AML-193 (cell line): Measurements from ENCODE around the gene SCGB3A2.

Source experiments
- DNase-seq, 2 experiments: peaks; one replicate each; lab custom pipeline; 2025; lab: John Stamatoyannopoulos, UW

Gene SCGB3A2, protein sequence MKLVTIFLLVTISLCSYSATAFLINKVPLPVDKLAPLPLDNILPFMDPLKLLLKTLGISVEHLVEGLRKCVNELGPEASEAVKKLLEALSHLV

DNA sequence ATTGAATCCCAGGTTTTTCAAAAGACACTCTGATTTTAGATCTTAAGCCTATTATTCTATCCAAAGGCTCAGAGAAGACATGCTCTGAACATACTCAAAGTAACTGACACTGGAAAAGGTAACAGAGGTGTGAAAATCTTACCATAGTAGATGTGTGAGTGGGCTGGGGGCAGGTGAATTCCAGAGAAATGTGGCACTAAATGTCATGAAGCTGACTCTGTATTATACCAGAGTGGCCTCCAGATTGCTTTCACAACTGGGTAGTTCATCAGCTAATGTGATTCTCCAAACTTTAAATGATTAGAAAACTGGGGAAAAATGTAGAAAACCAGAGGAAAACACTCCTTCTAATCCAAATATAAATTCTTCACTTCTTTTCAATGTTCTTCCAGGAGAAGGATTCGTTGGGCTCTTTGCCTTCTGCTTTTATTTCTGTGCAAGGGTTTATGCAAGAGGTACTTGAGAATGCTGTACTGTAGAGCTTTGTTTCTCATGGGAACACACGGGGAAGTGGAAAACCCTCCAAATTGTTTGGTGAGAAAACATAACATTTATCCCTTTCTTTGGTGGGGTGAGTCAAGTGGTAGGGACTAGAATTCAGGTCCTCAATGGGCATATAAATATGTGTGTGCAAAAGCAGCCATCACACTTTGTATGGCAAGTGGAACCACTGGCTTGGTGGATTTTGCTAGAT is at the start of gene SCGB3A2:
TSS of gene SCGB3A2 (plus strand) at position 646 of the 694 bp plus-strand sequence. CDS start 93 bp downstream, outside the sequence.
- no peak for DNase-seq

DNA sequence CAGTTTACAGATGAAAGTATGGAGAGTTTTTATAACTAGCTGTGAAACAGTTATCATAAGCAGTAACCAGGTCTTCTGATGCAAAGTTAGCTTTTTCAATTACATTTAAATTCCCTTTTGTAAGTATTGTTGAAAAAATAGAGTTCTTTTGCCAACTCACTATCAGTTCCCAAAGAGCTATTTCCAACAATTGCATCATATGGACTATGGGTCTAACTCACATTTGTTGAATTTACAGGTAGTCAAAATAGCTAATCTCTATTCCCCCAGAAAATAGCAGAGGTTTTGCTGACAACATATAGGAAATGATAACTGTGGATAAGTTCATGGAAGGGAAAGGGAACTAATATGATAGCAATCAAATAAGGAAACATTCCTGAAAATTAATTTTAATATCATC is 48.5 kb upstream of the SCGB3A2 start:
- DNase-seq, result no peak

DNA sequence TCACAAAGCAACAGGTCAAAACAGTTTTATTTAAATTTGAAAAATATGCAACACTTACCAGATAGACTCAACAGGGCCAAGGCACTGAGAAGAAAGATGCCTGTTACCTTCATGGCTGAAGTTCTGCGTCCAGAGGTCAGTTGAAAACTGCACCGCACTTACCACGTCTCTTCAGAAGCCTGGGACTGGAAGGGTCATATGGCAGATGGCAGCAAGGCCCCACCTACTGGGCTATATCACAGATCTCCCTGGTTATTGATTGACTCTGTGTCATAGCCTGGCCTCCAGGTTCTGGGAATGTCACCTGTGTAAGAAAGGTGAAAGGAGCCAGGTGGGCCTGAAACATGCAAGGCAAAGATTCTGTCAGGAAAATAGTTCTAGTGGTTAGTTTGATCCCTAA is 47.0 kb upstream of the SCGB3A2 start, which contains the start of gene SPINK1:
TSS of gene SPINK1 (minus strand) at position 207 of the 400 bp plus-strand sequence. CDS start at position 113, 94 bp downstream.
- DNase-seq, result no peak

DNA sequence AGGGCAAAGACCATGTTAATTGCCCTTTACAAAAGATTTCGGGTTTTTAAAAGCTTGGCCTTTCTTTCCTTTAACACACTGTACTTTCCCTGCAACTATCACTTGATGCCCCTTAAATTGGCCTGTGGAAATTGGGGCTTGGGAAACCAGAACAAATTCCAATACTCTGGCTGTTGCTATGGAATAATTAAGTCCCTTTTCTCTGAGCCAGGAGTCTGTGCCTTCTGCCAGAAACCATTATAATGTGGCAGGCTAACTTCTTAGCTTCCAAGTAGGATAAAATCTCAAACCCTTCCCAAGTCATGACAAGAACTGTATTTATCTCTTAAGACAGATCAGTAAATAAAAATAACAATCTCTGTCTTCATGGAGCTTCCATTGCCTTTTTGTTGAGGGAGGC is 46.0 kb upstream of the SCGB3A2 start:
- no peak for DNase-seq

DNA sequence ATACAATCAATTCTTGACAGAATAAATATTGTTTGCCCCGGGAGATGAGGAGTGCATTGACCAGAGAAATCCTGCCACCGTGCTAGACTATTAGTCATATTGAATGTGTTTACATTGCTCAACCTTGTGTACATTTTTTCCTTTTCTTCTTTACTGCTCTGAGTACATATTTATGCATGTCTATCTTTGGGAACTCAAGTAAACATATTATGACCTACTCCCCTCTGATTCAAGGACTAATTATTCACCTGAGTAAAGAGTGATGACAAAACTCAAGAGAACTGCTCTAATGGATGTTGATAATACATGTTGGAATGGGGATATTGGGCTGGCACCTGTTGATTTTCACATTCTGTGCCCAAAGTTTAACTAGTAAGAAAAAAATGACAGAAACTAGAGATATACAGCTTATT is 43.1 kb upstream of the SCGB3A2 start:
- no peak for DNase-seq

DNA sequence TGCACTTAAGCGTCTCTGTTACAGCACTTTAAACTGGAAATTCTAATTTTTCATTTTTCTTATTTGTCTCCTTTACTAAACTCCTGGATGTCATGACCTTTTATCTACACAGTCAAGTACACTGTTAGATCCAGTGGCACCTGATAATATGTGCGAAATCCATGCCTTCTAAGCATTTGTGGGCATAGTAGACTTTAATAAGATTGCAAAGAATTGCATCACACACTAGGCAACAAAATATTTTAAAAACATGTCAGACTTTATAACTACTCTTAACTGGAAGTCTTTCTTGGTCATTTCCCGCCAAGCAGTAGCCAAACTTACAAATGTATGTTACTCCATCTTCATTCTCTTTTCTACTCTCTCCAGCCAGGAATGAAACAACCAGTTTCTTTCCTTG is 42.1 kb upstream of the SCGB3A2 start:
- no peak for DNase-seq

DNA sequence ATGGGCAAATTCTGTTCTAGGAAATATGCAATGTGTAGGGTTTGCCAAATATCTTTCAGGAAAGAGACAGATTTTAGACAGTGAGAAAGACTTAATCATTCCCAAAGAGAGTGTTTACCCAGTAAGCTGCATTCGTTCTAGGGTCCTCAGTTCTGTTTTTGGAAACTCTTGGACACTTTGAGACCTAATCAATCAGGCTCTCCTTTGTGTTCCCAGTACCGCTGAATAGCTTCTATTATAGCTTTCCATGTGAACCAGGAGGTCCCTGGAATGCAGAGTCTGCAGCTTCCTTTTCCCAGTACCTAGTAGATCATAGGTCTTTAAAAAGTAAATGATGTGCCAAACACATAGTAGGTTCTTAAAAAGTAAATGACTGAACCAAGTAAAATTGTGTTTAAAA is 35.6 kb upstream of the SCGB3A2 start:
- no peak for DNase-seq

DNA sequence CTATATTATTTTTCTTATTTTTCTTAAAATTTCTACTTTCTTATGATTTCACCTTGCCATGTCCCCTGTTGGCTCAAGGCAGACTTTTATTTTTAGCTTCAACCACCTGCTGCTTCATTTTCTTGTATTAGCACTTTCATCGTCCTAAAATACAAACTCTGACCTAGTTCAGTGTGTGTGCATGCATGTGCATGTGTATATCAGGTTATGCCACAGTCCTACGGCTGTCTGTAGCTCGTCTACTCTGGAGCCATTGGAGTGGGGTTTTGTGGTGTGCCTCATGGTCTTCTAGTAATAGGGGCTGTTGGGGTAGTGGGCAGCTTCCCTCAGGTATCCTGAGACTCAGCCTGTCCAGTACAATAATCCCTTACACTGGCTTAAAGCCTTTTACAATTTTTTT is 33.7 kb upstream of the SCGB3A2 start:
- no peak for DNase-seq

DNA sequence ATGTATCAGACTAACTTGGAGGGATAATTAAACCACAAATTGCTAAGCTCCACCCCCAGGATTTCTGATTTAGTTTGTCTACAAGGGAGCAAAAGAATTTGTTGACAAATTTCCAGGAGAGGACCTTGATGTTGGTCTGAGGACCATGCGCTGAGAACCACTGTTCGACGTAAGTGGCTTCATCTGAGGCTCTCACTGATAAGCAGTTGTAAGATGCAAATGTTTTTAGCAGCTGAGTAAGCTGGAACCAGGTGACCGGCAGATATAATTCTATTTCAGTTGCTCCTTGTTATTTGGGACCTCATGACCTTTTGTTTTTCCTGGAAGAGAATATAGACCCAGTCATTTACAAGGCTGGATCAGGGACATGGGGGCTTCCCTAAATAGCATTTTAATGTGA is 32.9 kb upstream of the SCGB3A2 start:
- no peak for DNase-seq

DNA sequence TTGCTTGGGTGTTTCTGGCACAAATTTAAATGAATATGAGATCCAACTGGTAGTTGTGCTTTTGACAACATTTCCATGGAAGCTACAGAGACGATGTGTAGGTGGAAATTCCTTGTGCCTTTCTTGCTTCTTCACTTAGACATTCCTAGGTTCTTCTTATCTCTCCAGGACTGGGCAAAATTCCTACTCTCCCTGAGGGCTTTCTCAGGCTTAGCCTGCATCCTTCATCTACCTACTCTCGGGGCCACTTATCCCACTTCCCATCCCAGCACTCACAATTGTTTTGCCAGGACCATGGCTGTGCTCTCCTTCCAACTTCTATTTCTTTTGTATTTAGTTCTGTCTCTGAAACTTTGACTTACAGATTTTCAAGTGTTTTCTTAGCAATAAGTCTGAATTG is 29.3 kb upstream of the SCGB3A2 start:
- DNase-seq, result no peak

DNA sequence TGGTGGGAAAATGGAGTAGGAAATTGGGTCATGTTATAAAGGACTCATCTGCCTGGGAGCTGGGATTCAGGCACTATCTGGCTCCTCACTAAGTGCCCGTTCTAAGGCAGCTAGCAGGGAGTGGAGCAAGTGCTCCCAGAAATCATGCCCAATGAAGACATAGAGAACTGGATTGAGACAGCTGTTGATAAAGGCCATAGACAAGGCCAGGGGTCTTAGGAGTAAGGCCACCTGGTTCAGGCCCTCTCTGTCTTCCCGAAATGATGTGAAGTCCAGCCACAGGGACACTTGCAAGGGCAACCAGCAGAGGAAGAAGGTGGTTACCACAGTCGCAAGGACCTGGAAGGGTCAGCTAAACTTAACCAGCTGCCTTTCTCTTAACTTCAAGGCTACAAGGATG is 26.9 kb upstream of the SCGB3A2 start:
- DNase-seq, result no peak

DNA sequence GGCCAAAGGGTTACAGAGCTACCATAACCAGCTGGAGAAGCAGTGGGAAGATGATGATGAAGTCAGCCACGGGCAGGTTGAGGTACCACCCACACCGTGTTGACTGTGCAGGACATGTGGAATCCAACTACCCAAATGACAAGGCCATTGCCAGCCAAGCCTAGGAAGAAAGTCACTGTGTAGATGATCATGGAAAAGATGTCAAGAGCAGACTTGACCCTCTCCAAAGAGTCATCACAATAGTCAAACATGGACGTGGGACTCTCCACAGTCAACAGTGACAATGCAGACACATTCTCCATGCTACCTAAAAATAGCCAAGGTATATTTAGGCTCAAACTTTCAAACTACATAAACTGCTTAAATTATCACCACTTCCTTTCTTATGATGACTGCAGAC is 26.1 kb upstream of the SCGB3A2 start:
- DNase-seq, result no peak

DNA sequence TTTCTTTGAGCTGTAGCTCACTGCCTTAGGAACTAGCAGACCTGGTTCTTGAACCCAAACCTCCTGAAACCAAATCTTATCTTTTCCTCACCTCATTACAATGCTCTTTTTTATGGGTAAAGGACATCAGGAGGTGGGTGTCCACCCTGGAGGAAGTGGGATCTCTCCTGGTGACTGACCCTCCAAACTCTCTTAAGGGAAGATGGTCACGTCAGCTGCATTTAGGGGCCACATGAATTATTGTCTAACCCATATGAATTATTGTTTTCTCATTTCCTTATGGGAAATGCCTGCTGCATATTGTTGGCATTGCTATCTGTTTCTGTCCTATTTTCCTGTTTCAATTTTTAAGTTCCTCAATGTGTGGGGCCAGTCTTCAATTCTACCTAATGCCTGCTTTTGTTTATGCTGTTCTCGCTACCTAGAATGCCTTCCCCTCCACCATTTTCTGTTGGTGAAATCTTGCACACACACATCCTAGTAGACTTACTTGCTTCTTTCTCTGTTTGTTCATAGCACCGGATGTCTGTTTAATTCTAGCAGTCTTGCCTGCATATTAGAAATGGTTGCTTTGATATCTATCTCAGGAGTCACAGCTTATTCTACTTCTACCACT is 25.0 kb upstream of the SCGB3A2 start:
- no peak for DNase-seq

DNA sequence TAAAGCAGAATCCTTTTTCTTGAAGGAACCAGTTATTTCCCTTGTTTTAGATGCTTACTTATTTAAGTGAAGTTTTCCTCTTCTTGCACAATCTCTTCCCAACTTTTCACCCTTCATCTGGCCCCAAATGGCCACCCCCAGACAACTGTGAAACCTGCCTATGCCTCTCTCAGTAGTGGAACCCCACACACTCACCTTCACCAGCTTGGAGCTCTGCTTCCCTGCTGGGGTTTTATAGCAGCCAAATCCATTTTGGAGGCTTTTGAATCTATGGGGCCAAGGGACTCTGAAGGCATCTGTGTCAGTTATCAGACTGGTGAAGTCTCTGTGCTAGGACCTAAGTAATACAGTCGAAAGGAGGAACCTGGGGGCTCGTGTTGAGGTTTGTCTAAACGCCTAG is 24.2 kb upstream of the SCGB3A2 start:
- no peak for DNase-seq

DNA sequence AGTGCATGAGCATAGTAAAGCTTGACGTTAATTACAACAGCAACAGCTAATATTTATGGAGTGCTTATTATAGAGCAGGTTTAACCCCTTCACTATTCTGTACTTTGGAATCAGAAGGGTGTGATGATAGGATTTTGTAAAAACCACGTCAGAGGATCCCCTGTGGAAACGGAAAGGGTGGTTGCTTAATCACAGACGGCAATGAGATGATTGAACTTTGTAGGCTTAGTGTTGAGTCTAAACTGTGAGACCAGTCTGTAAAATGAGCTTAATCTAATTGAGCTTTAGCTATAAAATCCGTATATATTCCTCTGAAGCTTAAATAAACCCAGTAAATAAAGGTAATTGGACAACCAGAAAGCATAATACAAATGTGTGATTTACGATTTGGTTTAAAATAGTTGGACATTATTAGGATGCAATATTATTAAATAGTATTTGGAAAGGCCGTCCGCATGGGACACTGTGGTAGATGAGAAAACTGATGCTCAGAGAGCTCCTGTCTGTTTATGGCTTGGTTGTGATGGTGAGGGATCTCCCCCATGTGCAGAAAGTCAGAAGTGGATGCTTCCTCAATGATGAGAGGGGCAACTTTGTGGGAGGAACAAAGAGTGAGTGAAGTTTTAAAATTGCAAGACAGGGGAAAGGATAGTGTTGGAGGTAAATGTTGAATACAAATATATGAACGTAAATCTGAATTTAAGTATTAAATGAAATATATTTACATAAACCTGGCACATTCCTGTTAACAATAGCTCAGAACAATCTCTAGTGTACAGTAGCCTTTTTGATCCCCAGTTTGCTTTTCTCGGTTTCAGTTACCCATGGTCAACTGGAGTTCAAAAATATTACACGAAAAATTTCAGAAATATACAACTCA is 23.4 kb upstream of the SCGB3A2 start:
- no peak for DNase-seq

DNA sequence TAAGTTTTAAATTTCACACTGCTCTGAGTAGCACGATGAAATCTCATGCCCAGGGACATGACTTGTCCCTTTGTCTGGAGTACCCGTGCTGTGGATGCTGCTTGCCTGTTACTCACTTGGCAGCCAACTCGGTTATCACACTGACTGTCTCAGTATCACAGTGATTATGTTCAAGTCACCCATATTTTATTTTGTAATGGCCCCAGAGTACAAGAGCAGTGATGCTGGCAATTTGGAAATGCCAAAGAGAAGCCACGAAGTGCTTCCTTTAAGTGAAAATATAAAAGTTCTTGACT is 22.8 kb upstream of the SCGB3A2 start:
- no peak for DNase-seq

DNA sequence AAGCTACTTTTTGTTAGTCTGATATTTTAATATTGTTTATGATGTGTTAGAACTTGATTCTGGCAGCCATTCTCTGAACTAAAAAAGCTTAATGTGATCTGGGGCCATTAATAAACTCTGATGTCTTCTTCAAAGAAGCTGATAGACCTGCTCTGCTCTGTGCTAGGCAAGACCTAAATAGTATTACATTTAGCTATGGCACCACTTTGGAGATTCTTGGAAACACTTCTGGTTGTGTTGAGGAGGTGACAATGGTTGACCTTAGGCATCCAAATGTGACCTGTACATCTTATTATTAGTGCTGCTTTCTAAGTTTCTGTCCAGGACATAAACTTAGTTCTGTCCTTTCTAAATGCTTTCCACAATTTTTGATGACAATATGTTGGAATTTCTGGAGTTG is 21.7 kb upstream of the SCGB3A2 start:
- no peak for DNase-seq

DNA sequence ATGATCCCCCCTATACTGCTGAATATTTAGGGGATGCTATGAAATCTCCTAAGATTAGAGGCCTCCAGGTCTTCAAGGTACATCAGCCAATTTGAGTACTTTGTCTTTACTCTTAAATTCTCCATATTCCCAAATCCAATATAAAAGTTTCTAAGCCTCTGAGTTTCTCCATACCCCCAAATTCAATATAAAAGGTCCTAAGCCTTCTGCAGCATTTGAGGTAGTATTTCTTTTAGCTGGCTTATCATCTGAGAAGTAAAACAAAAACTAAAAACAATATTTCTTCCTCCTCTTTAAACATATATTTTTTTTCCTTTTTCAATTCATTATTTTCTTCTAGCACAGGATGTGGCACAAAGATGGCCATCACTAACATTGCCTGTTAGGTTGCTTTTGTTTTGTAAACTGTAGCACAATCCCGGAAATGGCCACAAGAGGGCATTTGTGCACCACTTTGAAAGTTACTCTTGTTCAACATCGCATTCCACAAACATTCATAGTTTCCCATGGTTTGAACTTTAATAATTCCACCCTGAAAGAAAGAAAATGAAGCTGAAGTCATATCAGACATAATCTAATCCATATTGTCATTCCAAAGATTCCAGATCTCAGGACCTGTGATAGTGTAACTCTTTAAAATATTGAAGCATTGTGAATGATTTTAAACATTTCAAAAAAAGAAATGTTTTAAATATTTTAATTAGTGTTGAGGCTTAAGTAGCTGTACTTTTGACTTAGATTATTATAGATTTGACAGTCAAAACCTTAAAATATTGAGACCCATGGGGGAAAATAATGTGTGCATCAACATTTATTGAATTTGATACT is 21.0 kb upstream of the SCGB3A2 start:
- DNase-seq, result peak in 1 of 2 experiments; percentile 0

DNA sequence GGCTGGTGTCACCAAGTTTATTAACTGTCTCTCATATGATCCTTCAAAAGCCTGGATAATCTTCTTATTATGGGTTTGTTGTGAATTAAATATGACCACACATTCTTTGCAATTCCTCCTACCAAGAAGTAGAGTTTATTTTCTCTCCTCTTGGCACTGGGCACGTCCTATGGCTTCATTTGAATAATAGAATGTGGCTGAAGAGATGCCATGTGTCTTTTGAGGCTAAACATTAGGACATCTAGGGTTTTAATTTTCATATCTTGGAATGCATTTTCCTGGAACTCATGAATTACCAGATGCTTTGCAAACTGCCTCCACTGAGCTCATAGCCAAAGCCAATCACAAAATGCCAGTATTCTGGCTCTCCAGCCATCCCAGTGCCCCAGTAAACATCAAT is 19.9 kb upstream of the SCGB3A2 start:
- DNase-seq, result no peak

DNA sequence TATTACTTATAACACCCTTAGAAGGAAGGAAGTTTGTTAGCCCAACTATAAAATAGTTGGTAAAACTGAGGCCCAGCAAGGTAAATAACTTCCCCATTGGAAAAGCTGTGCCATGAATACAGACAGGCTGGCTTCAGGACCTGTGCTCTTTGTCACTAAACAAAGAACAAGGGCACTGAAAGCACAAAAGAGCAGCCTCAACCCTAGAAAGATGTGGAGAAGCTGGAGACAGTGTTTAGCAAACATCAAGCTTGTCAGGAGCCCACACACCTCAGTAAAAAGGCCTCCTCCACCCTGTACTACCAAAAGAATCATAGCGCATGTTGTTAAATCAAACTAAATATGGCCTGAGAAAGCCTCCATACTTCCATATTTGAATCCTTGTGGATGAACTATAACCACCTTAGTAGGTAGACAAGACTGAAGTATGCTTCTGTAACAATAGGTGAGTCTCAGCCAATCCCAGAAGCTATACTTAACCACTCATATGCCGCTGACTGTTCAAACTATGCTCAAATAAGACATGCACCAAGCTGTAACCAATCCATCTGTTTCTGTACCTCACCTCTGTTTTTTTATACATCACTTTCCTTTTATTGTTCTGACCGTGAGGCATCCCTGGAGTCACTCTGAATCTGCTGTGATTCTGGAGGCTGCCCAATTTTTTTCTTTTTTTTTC is 18.4 kb upstream of the SCGB3A2 start:
- no peak for DNase-seq

DNA sequence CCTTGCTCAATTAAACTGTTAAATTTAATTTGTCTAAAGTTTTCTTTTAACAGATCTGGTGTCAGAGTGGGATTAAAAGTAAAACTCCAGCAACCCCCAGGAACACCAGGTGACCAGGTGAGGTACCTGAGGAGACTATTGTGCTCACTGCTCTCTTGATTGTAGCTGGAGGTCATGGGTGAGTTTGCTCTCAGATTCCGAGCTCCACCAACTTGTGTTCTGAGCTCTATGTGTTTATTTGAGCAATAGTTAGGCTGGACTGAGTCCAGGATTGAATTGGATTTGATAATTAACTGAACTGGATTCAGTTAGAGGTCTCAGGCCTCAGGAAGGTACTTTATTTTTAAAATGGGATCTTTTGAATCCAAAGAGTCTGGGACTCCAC is 17.9 kb upstream of the SCGB3A2 start:
- DNase-seq, result no peak
